ENCODE measurements around the gene SYTL3.

DNA sequence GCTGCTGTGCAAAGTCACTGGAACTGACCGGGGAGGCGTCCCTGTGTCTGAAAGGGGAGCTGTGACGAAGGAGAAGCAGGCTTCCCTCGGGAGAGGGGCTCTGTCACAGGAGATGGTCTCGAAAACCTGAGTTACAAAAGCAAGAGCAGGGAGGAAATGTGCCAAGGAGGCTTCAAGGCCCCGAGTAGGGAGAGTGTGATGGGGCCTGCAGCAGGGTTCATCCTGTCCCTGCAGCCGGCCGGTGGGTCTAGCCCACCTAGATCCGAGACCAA lies 22.0 kb upstream of the SYTL3 start:
- TF ChIP-seq, protein P1, sequence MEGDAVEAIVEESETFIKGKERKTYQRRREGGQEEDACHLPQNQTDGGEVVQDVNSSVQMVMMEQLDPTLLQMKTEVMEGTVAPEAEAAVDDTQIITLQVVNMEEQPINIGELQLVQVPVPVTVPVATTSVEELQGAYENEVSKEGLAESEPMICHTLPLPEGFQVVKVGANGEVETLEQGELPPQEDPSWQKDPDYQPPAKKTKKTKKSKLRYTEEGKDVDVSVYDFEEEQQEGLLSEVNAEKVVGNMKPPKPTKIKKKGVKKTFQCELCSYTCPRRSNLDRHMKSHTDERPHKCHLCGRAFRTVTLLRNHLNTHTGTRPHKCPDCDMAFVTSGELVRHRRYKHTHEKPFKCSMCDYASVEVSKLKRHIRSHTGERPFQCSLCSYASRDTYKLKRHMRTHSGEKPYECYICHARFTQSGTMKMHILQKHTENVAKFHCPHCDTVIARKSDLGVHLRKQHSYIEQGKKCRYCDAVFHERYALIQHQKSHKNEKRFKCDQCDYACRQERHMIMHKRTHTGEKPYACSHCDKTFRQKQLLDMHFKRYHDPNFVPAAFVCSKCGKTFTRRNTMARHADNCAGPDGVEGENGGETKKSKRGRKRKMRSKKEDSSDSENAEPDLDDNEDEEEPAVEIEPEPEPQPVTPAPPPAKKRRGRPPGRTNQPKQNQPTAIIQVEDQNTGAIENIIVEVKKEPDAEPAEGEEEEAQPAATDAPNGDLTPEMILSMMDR (IDR thresholded peaks at IDR 0.05): no peak
- no peak for TF ChIP-seq POLR2A (IDR thresholded peaks at IDR 0.05)
